Mesothelial cell of epicardium (in vitro differentiated cells): ENCODE results near the gene ECI1. TPM values are rescaled to one million over a fixed set of nuclear protein-coding genes. Genes with fewer than 3 reads are reported as not detected.

ENCODE experiments used
- DNase-seq, 2 experiments: peaks; one replicate each; pipeline ENCODE4 v3.0.0; 2021; ENCODE audit warnings: low spot score in 2 of 2; ENCODE audit not compliant: unreplicated experiment in 2 of 2
- H3K27ac Mint-ChIP-seq: 2 replicates; pipeline ENCODE4 v1.8.0; 2021; ENCODE audit warnings: mixed read lengths
- H3K27me3 Mint-ChIP-seq: 2 replicates; pipeline ENCODE4 v1.8.0; 2021; ENCODE audit warnings: low read depth, mixed read lengths
- H3K36me3 Mint-ChIP-seq: 2 replicates; pipeline ENCODE4 v1.8.0; 2021; ENCODE audit warnings: mixed read lengths
- H3K4me1 Mint-ChIP-seq: 2 replicates; pipeline ENCODE4 v1.8.0; 2021; ENCODE audit warnings: mixed read lengths
- H3K4me3 Mint-ChIP-seq: 2 replicates; pipeline ENCODE4 v1.8.0; 2021; ENCODE audit warnings: mild to moderate bottlenecking, moderate library complexity, mixed read lengths
- H3K9me3 Mint-ChIP-seq: 2 replicates; pipeline ENCODE4 v1.8.0; 2021; ENCODE audit warnings: mixed read lengths
- CTCF ChIP-seq: fragments of 200-600 bp; sonication (generic); IDR thresholded peaks from one replicate; pipeline ENCODE4 v1.5.0; 2021; ENCODE audit warnings: antibody characterized with exemption; ENCODE audit not compliant: unreplicated experiment
- microRNA-seq: library from miRNA; unstranded; fragments of <30 nt; microRNA quantifications from one replicate; pipeline ENCODE4 v1.2.0, GENCODE V29; 2021; ENCODE audit warnings: inconsistent platforms, mixed read lengths
- total RNA-seq: library from RNA; stranded (reverse); gene quantifications from 3 replicates; pipeline ENCODE4 v1.2.1, GENCODE V29; 2021

The ECI1 gene
- total RNA-seq, 1 donor from 2014 or later, result 53.3 TPM

DNA sequence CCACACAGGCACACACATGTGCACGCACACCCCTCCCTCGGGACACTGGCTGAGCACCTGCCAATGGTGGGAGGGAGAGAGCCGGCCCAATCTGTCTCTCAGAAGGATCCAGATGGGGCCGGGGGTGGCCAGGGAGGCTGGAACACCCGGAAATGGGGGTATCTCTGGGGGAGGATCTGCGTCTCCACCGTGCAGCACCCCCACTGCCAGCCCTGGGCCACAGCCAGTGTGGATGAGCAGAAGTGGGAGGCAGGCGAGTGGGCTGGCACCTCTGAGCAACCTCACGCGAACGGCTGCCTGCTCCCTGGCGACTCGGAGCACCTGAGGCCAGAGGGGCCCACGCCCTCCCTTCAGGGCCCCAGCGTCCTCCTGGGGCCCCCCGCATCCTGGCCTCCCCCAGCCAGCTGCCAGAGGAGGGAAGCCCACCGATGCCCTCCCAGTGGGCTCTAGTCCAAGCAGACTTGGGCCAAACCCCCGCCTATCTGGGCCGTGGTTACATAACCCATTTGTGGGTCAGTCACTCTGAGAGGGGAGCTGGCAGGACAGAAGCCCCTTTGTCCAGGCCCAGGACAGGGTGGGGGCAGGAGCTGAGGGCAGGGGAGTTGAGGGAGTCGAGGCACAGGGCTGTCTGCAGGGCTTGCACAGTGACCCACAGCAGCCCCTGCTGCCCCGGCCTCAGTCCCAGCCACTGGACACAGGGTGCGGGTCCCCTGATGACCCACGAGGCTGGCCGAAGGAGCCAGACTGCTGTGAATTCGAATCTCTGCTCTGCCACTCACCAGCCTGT lies 60.5 kb downstream of the ECI1 start:
- Mint-ChIP-seq H3K27ac (no peak overlapping the region), H3K4me1 (peaks cover 10% of the 10 kb centered on the region), H3K4me3 (no peak overlapping the region), H3K9me3 (no peaks in the 10 kb centered on the region), H3K36me3 (no peaks in the 10 kb centered on the region), H3K27me3 (peaks cover 10% of the 10 kb centered on the region)
- TF ChIP-seq CTCF, result no peak
- DNase-seq, result no peak

- TF ChIP-seq CTCF, result no peak
- Mint-ChIP-seq H3K27ac (no peak overlapping the region), H3K9me3 (no peaks in the 10 kb centered on the region), H3K27me3 (peaks cover 7% of the 10 kb centered on the region), H3K4me3 (no peak overlapping the region), H3K36me3 (no peaks in the 10 kb centered on the region), H3K4me1 (peaks cover 8% of the 10 kb centered on the region)
- no peak for DNase-seq
These were observed 61.3 kb downstream of the ECI1 start for GRCh38 chr16:2190002-2190658.

Small RNA genes within 50 kb of the gene (microRNA-seq; reads per million reads assigned to microRNA genes)
- gene MIR3677 (1.2 reads per million), gene MIR4717 (not detected)

Other genes starting within 250 kb of the ECI1 start
- gene ZNF598, start 241.8 kb downstream of the ECI1 start, total RNA-seq, result 50.6 to 52.7 TPM (median 52.7 TPM) in 3 replicates
- gene NPW, start 231.8 kb downstream of the ECI1 start, total RNA-seq, result 14.0 to 16.1 TPM (median 15.4 TPM) in 3 replicates
- 48.1 to 55.1 TPM (median 51.3 TPM) in 3 replicates for gene NHERF2, start 224.7 kb downstream of the ECI1 start, total RNA-seq
- 27.6 to 31.1 TPM (median 29.7 TPM) in 3 replicates for gene NTHL1, start 203.8 kb downstream of the ECI1 start, total RNA-seq
- 242 to 250 TPM (median 243 TPM) in 3 replicates for gene TSC2, start 203.6 kb downstream of the ECI1 start, total RNA-seq
- gene PKD1, start 115.7 kb downstream of the ECI1 start, total RNA-seq, result 173 to 183 TPM (median 175 TPM) in 3 replicates
- 1.1 to 1.5 TPM (median 1.3 TPM) in 3 replicates for gene RAB26, start 103.0 kb downstream of the ECI1 start, total RNA-seq
- 63.1 to 68.5 TPM (median 66.1 TPM) in 3 replicates for gene TRAF7, start 95.8 kb downstream of the ECI1 start, total RNA-seq
- gene CASKIN1, start 55.0 kb downstream of the ECI1 start, total RNA-seq, result 8.9 to 9.8 TPM (median 9.8 TPM) in 3 replicates
- gene MLST8, start 46.1 kb downstream of the ECI1 start, total RNA-seq, result 45.9 to 49.0 TPM (median 47.2 TPM) in 3 replicates
- gene BRICD5, start 40.7 kb downstream of the ECI1 start, total RNA-seq, result 11.9 to 14.4 TPM (median 13.0 TPM) in 3 replicates
- gene PGP, start 36.7 kb downstream of the ECI1 start, total RNA-seq, result 15.2 to 17.9 TPM (median 16.8 TPM) in 3 replicates
- 29.3 to 36.3 TPM (median 33.0 TPM) in 3 replicates for gene E4F1, start 28.0 kb downstream of the ECI1 start, total RNA-seq
- gene DNASE1L2, start 15.1 kb downstream of the ECI1 start, total RNA-seq, result 1.0 to 1.4 TPM (median 1.2 TPM) in 3 replicates
- 229 to 243 TPM (median 229 TPM) in 3 replicates for gene RNPS1, start 16.5 kb upstream of the ECI1 start, total RNA-seq
- 3.5 to 3.9 TPM (median 3.6 TPM) in 3 replicates for gene ABCA3, start 89.1 kb upstream of the ECI1 start, total RNA-seq
- 15.2 to 17.4 TPM (median 16.7 TPM) in 3 replicates for gene CCNF, start 177.9 kb upstream of the ECI1 start, total RNA-seq
- gene TEDC2, start 208.5 kb upstream of the ECI1 start, total RNA-seq, result 14.5 to 16.0 TPM (median 14.7 TPM) in 3 replicates
- gene NTN3, start 219.7 kb upstream of the ECI1 start, total RNA-seq, result 17.4 to 17.9 TPM (median 17.5 TPM) in 3 replicates
- 24.2 to 25.0 TPM (median 24.7 TPM) in 3 replicates for gene TBC1D24, start 223.5 kb upstream of the ECI1 start, total RNA-seq